Right lobe of liver (tissue), 6 donors: ENCODE measurements around the gene ZNF692. TPM values are rescaled to one million over a fixed set of nuclear protein-coding genes. Genes with fewer than 3 reads are reported as not detected.

Experiments
- ATAC-seq, 4 donors: fragments of 200-7000 bp; cut with Tn5 transposase; one replicate each; pipeline ENCODE4 v1.9.1; 2020; ENCODE audit warnings: mild to moderate bottlenecking in 4 of 4, moderate library complexity in 4 of 4
- DNase-seq, 3 donors: peaks; one replicate each; pipeline ENCODE4 v3.0.0-alpha.2; 2020
- H3K27ac ChIP-seq, 3 donors: fragments of 200-600 bp; one replicate each; pipeline ENCODE4 v1.8.0; 2022
- H3K27me3 ChIP-seq, 2 donors: fragments of 200-600 bp; one replicate each; pipeline ENCODE4 v1.8.0; 2022
- H3K36me3 ChIP-seq, 4 donors: fragments of 200-600 bp; sonication (generic) in 1 of 4; one replicate each; pipeline versions ENCODE4 v1.5.1 to v1.8.0; 2017 to 2022; ENCODE audit warnings: control low read depth in 1 of 4
- H3K4me1 ChIP-seq, 4 donors: fragments of 200-600 bp; sonication (generic) in 1 of 4; one replicate each; pipeline versions ENCODE4 v1.5.1 to v1.8.0; 2017 to 2022; ENCODE audit warnings: control low read depth in 1 of 4
- H3K4me3 ChIP-seq, 3 donors: fragments of 200-600 bp; one replicate each; pipeline ENCODE4 v1.8.0; 2022
- H3K9me3 ChIP-seq, 4 donors: fragments of 200-600 bp; sonication (generic) in 1 of 4; one replicate each; pipeline versions ENCODE4 v1.5.1 to v1.8.0; 2017 to 2022; ENCODE audit warnings: control low read depth in 1 of 4
- CTCF ChIP-seq, 4 donors: fragments of 200-600 bp in 3 of 4; fragments of 450-650 bp in 1 of 4; IDR thresholded peaks; one replicate each; pipeline versions ENCODE4 v1.5.1 to v1.8.0; 2016 to 2022; ENCODE audit warnings: antibody characterized with exemption in 4 of 4, mild to moderate bottlenecking in 2 of 4
- POLR2A ChIP-seq: fragments of 450-650 bp; IDR thresholded peaks from one replicate; pipeline ENCODE4 v1.6.1; 2017; ENCODE audit warnings: antibody characterized with exemption, mild to moderate bottlenecking
- WGBS: methylation state at CpG from one replicate; pipeline ENCODE4 v1.1.6; 2018; ENCODE audit warnings: low coverage, low lambda C conversion rate; ENCODE audit not compliant: insufficient coverage; ENCODE audit errors: missing lambda C conversion rate; 5-methylcytosine and 5-hydroxymethylcytosine counted together
- intact Hi-C, 2 donors: fragments of 100-400 bp; cut with DNase I; formaldehyde crosslinking; loops; one replicate each; pipeline versions ENCODE4 v1.11.2 to v1.14.1; 2022
- long read RNA-seq: library from polyadenylated mRNA; unstranded; transcript quantifications from one replicate; pipeline ENCODE4 v2.0.0, GENCODE V29; 2019
- total RNA-seq, 6 experiments: library from RNA; depleted of rRNA in 2 of 6; stranded (reverse); fragments of >200 nt in 2 of 6; fragmentation: NEBNext Ultra II Directional in 3 of 6; extraction: Animal tissue kit (Norgen Biotek cat#: 25700) in 3 of 6; gene quantifications; one replicate each; pipeline versions ENCODE4 v1.1.0 to v1.2.4, GENCODE V29; 2016 to 2023
- donor health status: DM: no; HTN: yes; CAD: no.
- donor health status: DM: no; HTN: no; CAD: no.
- donor health status: DM: no; HTN: no; CAD: no.
- donor health status: DM: no; HTN: yes; CAD: no.
- donor health status: DM: no; HTN: yes; CAD: no.

The ZNF692 gene
- 10 to 100 TPM; 12.2 to 18.3 (median 16.7) TPM for total RNA-seq
- long read RNA-seq, partial matches to known transcripts = 1 of 3 reads
- long read RNA-seq, other reads (novel, unspliced or antisense) = 1 of 3 reads

GRCh38 chr1:248858891-248859889, at the start of gene ZNF692:
TSS of gene ZNF692 (minus strand) at chr1:248859085. CDS start at chr1:248858309, 776 bp downstream.
- intact Hi-C loops = no loop called here
- Histone ChIP-seq H3K27ac (peak within 1 kb of the TSS; percentile 81 to 86 (median 85)), H3K27me3 (no peaks in the 10 kb centered on the region), H3K36me3 (no peaks in the 10 kb centered on the region), H3K4me1 (peaks cover 0 to 11% (median 2%) of the 10 kb centered on the region in 4 donors), H3K4me3 (peak within 1 kb of the TSS; percentile 66 to 75 (median 67)), H3K9me3 (no peaks in the 10 kb centered on the region)
- 15% methylated on average over 13 of the region's 62 CpGs for WGBS
- TF ChIP-seq POLR2A (peak; percentile 86), CTCF (IDR thresholded peaks at IDR 0.05) (peak in 1 of 4 donors; percentile 3)
- DNase-seq (peak; percentile 98 to 99 (median 99)), ATAC-seq (peak; percentile 90 to 94 (median 94))

GRCh38 chr1:248906753-248907661, 48.1 kb upstream of the ZNF692 start:
- intact Hi-C loops = no loop called here
- peak in 1 of 4 donors; percentile 23 for ATAC-seq
- H3K4me3 ChIP-seq = peak overlapping the region; percentile 47 to 78 (median 70)
- H3K27me3 ChIP-seq = no peaks in the 10 kb centered on the region
- DNase-seq = no peak
- peaks cover 0 to 10% (median 3%) of the 10 kb centered on the region in 4 donors for H3K4me1 ChIP-seq
- no peaks in the 10 kb centered on the region for H3K36me3 ChIP-seq
- H3K27ac ChIP-seq = peak overlapping the region; percentile 40 to 74 (median 51)
- no peak for TF ChIP-seq CTCF (IDR thresholded peaks at IDR 0.05)
- TF ChIP-seq POLR2A = no peak
- 23% methylated on average over 16 of the region's 18 CpGs for WGBS
- no peaks in the 10 kb centered on the region for H3K9me3 ChIP-seq

GRCh38 chr1:248906009-248906752, 47.3 kb upstream of the ZNF692 start, which contains the start of gene PGBD2:
TSS of gene PGBD2 (plus strand) at chr1:248906235. CDS start at chr1:248913863, 7,628 bp downstream.
- Histone ChIP-seq H3K9me3 (no peaks in the 10 kb centered on the region), H3K27me3 (no peaks in the 10 kb centered on the region), H3K4me3 (peak within 1 kb of the TSS; percentile 67 to 78 (median 70)), H3K36me3 (no peaks in the 10 kb centered on the region), H3K27ac (peak within 1 kb of the TSS; percentile 79 to 92 (median 86)), H3K4me1 (peaks cover 0 to 10% (median 3%) of the 10 kb centered on the region in 4 donors)
- 0% methylated on average over 32 of the region's 80 CpGs for WGBS
- TF ChIP-seq POLR2A (peak; percentile 92), CTCF (IDR thresholded peaks at IDR 0.05) (peak; percentile 54 to 84 (median 60))
- intact Hi-C loops = no loop called here
- peak; percentile 97 to 98 (median 97) for DNase-seq
- ATAC-seq = peak; percentile 92 to 98 (median 98)
